Middle frontal gyrus (tissue), 1 donor: ENCODE results near the gene CDPF1.

Source experiments
- DNase-seq: peaks from one replicate; pipeline ENCODE4 v3.0.0-alpha.2; 2015; ENCODE audit warnings: low spot score; ENCODE audit errors: extremely low spot score

CDPF1 gene

DNA sequence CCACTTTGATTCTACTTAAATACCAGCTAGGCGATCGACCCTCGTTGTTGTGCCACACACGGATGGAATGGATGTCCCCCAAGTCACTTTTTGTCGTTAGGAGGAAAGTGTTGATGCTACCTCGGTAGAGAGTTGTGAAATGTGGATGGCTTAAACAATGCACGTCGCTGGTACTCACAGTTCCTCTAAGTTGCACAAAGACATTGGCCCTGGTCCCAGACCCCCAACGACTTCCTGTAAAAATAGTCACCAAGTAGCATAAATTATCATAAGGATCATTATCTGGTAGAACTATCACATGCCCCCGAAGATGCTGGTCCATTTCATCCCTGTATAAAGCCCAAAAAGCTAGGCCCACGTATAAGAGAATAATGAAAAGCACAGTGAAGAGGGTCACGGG, 9.3 kb upstream of the CDPF1 start:
- DNase-seq: no peak

DNA sequence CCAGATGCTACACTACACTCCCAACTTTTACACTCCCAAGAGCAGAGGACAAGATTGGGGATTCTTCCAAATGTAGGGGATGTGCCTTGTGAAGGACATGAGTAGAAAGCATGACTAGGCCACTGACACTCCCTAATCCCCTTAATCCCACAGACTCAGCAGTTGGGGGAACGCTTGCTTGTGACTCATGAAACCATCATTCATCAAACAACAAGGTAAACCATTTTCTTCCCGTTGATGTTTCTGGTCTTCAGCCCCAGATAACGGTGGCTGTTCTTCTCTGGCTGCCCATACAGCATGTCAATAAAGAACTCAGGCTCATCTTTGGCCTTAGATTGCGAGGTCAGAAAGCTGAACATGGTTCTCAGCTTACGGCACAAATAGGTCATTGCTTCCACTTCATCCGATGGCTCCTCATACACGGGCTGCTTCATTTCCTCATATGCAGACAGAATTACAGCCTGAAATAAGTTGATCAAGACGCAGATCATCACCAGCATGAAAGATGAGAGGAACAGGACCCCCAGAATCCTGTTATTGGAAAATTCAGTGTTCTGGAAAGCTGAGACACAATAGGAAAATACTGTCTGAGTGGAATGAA, 6.4 kb upstream of the CDPF1 start:
- no peak for DNase-seq

DNA sequence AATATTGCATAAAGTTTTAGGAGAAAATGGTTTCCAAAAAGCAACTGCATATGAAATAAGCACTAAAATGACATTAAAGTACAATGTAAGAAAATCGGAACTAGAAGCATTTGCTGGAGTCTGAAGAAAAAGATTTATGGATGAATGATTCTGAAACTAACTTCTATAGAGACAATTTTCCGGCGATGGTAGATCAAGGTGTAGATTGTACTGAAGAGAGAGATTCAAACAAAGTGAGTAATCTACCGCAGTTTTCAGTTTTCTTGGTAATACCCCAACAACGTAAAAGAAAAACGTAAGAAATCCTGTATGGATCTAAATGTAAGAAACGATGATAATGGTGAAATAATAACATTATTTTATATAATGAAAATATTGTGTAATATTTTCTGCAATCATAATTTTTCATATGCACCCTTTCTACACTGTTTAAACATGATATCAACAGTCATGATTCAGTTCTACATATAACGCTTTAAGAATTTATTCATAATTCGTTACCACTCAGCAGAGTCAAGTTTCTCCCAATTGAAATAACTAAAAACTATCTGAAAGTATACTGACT, 1.8 kb upstream of the CDPF1 start:
- DNase-seq: no peak

DNA sequence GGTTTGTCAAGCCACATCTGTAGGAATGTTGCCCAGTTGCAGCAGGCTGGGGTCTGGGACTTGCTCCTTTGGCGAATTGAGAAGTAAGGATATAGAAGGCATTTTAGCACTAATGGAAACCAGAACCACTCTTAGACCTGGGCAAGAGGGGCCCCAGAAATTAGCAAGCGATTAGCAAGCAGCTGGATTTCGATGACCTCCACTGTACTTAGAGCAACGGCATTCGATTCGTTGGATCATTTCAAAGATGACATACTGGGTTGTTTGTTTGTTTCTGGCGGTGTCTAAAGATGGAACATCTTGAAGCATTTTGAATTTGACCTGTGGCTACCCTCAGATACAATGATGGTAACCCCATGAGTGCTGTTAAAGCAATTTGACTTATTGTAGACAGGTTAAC, 1.2 kb upstream of the CDPF1 start:
- no peak for DNase-seq

DNA sequence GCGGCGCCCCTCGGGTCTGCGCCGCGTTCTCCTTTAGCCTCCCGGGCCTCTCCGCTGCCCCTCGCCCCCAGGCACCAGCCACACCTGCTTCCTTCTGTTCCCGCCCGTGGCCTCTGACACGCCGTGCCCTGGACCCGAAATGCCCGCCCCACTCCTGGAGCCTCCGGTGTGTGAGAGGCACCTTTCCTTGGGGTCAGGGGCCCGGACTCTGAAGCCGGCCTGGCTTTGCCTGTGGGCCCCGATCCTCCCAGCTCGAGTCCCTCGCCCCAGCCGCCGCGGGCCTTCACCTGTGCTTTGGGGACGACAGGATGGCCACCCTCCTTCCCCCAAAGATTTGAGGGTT, 661 bp upstream of the CDPF1 start:
- no peak for DNase-seq

DNA sequence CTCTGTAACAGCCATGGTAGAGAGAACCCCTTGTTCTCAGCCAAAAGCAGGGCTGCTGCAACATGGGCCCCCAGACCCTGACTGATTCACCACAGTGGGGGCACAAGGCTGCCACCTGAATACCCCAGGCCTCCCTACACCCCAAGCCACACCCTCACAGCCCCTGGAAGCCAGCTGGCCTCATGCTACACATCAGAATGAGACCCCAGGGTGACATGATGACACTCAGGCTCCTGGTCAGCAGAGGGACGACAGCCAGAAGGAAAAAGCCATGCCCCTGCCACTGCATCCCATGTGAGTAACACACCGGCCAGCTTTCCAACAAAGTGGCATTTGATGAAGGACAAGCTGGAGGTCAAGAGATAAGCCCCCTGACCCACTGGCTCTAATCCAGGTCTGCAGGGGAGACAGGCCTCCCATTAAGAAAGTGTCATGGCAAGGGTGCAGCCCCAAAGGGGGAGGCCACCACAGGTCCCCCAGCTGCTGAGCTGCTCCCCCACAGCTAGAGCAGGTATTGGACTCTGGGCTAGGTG, 2.6 kb downstream of the CDPF1 start:
- no peak for DNase-seq

DNA sequence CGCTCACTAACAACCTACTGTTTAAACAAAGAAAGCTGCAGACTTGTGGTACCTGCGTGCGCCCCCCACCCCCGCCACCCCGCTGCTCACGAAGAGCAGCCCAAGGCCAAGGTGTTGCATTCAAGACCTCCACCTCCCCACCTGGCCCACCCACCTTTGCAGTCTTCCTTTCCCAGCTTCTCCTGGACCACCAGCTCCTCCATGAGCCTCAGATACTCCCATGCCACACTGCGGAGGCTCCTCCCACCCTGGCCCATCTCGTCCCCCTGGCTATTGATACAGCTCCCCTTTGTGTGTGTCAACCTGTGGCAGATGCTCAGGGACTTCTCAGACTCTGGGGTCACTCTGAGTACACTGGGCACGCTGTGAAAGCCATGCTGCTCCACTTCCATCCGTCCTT, 3.9 kb downstream of the CDPF1 start:
- no peak for DNase-seq

DNA sequence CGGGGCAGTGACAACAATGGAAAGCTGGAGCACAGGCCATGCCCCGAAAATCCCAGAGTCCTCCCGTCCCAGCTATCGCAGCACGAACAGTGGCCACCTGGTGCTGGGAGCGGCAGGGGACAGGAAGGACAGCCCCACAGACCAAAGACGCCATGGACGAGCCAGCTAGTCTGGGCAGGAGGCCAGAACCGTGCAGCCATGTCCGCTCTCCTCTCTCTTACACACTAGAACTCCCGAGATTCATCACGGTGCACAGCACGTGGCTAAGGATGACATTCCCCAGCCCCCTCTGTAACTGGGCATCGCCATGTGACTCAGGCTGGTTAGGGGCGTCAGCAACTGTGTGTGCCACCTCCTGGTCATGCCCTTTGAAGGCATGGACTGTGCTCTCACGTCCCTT, 4.6 kb downstream of the CDPF1 start:
- no peak for DNase-seq

DNA sequence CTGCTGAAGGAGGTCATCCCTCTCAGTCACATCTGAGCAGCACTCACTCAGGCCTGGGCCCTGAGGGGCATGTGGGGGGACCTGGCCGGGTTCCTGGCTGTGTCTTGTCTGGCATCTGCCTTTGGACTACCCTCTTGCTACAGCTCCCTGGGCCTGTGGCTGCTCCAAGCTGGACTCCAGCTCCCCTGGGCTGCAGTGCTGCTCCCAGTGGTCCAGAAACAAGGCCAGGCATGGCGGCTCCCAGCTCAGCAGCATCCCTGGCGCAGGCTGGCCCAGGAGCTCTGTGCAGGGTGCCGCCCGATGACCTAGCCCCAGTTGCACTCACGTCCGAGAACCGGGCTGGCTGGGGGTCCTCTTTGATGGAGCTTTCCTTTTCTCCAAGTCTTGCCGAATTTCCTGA, 5.3 kb downstream of the CDPF1 start:
- no peak for DNase-seq

DNA sequence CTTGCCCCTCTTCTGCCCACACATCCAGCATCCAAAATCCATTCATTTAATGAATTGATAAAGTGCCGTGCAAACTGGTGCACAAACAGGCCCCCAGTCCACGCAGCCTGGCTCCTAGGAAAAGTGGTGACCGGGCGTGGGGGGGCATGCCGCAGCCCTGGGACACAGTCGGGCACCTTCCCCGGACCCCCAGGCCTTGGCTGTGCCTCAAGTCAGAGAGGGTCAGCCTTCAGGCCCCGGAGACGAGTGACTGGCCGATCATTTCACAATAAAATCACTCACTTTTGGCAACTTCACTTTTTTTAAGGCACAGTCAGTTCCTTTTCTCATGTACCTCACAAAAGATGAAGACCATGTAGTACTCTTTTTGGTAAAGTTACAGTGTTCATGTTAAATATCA, 8.0 kb downstream of the CDPF1 start:
- DNase-seq: no peak

DNA sequence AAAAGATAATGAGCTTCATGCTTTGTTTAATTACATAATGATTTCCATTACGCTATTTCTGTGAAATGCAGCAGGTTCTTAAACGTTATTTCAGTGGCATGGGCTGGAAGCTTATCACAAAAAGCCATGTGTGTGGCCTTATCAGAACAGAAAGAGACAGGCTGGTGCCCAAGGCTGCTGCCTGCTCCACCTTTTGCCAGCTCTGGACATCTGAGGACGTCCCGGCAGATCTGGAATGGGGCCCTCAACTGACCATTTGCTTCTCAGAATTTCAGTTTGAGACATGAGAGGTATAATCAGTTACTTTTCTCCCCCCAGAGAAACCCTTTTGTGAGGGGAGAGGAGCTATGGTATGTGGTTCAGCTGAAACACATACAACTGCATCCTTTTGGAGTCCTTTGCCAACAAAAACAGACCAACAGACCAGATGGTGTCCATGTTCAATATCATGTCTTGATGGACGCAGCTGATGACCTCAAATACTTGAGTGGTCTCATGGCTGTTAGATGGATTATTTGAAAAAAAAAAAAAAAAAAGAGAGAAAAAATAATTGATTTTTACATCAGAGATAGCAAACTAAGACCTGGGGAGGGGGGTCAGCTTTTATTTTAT, 8.6 kb downstream of the CDPF1 start:
- DNase-seq: no peak

DNA sequence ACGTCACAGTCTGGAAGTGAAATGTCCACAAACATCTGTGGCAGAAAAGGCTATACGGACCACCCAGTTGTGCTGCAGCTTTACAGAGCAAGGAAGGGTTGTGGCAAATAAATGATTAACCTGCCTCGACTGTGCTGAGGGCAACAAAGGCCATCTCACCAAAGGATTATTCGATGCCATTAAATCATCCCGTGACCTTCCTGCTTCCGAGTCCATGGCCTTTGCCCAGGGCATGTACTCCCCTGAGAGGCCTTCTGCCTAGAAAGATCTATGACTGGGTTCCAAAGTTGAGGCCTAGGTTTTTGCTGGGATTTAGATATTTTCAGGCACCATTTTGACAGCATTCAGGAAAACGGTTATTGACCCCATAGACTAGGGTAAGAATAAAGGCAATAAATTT, 9.2 kb downstream of the CDPF1 start:
- DNase-seq: no peak

DNA sequence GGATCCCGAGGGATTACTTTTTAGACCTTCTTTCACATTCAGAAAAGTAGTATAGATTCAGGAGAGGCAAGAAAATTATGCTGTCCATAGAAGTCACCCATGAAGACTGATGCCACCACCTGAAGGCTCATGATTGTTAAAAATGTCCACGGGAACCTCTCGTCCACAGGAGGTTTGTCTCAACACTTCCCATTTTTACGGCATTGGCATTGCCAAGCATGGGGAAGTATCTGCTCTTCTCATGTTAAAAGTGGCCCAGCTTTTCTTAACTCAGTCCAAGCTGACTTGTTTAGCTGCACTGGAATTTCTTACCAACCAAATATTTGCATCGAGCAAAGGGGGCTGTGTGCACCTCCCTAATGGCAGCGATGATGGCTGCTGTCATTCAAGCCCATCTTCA, 9.6 kb downstream of the CDPF1 start:
- no peak for DNase-seq

DNA sequence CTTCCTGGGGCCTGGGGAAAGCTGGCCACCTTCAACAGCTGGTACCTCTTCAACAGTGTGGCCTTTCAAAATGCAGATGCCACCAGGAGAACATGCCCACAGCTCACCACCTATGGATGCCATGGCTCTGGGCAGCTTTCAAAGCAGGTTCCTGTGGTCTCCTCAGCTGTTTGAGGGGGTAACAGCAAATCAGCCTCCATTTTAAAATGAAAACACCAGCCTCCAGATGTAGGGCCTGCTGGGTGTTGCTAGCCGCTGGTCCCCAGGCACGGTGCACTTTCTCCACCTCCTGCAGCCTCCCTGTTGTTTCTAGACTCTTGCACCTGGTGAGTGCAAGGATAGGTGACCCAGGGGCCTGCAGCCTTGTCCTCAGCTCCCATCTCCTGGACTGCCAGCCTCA, 10.0 kb downstream of the CDPF1 start:
- no peak for DNase-seq

DNA sequence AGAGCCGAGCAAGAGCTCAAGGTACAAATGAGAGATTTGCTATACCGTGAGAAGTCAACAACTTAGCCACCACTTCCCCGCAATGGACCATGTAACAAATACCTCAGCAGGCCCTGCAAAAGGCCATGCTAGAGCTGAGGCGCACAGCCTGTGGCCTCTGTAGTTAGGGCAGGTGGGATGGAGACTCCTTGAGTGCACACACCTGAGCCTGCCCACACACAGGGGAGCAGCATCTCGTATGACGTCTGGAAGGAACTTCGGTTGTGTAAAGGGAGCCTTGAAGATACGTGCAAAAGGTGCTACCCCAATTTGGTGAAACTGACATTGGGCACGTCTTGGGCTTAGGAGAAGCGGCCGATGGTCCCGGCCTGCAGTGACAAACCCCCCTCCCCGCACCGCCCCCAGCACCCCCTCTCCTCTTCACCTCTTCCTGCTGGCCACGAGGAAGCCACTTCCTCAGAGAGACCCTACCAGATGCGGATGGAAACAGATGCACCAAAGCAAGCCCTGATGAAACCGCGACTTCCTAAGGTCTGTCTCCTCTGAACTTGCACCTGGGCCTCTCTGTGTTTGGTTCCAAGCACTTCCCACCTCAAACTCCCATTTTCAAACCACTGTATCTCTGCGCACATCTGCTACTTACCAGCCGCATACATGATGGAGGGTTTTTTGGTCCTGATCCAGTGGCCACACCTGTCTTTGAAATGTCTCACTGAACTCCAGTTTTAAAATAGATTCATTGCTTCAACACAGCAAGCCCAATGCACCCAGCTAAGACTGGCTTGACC, 10.6 kb downstream of the CDPF1 start:
- no peak for DNase-seq

DNA sequence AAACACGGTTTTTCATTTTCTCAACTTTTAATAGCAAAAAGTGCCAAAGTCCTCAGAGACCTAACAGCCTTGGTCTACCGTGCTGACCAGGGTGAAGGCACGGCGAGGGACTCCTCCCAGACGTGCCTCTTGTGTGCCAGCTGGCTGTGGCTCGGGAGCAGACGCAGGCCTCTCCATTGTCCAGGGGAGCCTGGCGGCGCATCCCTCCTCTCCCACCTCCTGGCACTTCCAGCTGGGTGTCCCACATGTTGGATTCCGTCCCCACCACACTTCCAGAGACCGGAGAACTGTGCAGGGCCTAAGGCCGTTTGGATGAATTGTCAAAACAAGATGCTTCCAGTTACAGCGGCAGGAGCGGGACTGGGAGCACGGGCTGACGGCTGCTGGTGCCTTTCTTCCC, 11.6 kb downstream of the CDPF1 start:
- no peak for DNase-seq

DNA sequence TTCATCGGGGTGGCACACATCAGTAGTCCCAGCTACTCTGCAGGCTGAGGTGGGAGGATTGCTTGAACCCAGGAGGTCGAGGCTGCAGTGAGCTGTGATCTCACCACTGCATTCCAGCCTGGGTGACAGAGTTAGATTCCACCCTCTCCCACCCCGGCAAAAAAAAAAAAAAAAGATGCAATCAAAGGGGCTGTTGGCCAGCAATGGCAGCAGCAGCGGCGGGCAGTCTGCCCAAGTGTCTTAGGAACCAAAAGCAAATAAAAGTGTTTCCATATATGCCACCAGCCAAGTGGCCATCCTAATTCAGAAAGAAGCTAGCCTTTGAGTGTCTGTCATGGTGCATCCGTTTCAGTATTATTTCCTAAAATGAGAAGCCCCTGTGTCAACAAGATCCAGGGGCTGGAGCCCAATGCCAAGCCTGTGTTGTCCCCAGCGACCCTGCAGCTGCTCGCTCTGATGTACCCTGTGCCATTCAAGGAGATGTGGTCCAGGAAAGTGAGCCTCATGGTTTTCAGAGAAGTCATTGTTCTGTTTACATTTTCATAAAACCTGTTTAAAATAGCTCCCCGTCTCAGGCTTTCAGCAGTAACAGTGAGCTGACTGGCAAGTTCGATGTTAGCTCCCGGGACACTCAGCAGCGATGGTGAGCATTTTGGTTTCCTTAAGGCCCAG, 12.5 kb downstream of the CDPF1 start:
- DNase-seq: no peak

DNA sequence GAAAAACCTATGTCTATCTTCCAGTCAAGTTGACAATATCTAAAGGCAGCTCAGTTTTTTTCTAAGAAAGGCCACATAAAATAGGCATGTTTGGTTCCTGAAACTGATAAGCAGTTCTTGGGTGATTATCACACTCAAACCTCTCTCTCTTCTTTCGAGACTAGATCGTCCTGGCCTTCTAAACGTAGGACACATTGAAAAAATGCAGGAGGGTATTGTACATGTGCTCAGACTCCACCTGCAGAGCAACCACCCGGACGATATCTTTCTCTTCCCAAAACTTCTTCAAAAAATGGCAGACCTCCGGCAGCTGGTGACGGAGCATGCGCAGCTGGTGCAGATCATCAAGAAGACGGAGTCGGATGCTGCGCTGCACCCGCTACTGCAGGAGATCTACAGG, 15.1 kb downstream of the CDPF1 start:
- DNase-seq: no peak

DNA sequence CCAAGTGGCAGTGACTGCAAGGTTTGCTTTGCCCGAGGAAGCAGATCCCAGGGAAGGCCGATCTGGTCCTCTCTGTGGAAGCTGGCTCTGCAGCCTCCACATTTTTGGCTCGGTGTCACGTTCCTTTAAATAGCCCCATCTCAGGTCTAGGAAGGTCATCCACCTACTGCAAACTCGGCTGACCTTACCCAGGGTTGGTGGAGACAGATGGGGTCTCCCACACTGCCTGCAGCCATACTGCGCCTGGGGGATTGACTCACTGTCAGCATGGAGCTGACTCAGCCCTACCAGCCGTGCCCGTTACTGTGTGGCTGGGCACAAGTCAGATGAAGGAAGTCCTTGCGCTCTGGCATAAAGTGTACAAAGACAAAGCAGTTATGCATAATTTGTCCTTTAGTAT, 16.9 kb downstream of the CDPF1 start:
- no peak for DNase-seq

DNA sequence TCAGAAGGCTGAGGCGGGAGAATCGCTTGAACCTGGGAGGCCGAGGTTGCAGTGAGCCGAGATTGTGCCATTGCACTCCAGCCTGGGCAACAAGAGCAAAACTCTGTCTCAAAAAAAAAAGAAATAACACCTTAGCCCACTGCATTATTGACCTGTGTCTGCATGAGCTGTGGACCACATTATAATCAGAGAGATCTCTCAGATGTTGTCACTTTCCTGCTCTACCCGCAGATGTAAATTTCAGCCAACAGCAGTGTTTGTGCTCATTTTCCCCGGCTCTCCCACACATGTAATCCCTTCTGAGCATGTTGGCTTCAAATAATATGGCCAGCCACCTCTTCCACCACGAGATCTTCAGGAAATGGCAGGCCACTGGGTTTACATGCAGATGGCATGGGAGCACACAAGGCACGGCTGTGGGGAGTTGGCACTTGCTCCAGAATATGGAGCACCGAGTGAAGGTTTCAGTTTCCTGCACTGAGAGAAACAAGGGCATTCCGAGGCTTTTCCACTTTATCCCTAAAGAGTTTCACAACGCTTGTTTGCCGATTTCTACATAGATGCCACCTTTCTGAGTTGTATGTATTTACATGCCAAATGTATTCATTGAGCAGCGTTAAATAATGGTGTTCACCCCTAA, 19.7 kb downstream of the CDPF1 start:
- DNase-seq: no peak

DNA sequence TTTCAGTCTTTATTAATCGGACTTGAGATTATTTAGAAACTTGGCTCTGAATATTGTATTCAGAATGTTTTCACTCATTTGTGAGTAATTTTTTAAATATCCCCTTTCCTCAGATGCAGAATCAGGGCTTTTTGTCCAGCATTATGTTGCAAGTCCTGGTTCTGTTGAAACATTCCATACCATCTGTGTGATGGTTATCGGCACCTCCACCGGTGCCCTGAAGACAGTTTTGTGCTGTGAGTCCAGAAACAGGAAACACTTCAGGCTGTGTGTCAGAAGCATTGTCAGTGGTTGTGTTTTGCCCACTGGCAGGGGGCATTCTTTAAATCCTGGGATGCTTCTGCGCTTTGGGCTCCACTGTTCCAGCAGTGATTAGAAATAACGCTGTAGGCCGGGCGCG, 20.4 kb downstream of the CDPF1 start:
- no peak for DNase-seq
